Stimulated activated CD8-positive, alpha-beta memory T cell treated with anti-CD3 and anti-CD28 coated beads, Interleukin-15, amount 100 ng/mL, for 24 hours (primary cell): Measurements from ENCODE around the gene PHRF1.
"Not testable (repeated sequence)": the region's sequence is repeated elsewhere in the genome, so short reads cannot be mapped to it uniquely, and the experiment has no call there.

Source experiments
- DNase-seq: peaks from one replicate; pipeline ENCODE4 v3.0.0-alpha.2; 2020; ENCODE audit warnings: low read depth

PHRF1 gene

GRCh38 chr11:559020-559620, 17.1 kb upstream of the PHRF1 start:
- no peak for DNase-seq

- DNase-seq: no peak
Measured at GRCh38 chr11:559712-560304, 16.5 kb upstream of the PHRF1 start.

- DNase-seq: peak; percentile 93
Measured at GRCh38 chr11:560305-561147, 15.7 kb upstream of the PHRF1 start, which contains the start of the genes LMNTD2 and RASSF7. Gene LMNTD2 (minus strand): TSS chr11:560738. CDS start chr11:560716, 22 bp downstream. Gene RASSF7 (plus strand): TSS chr11:560970. CDS start chr11:561769, 799 bp downstream.

- no peak for DNase-seq
Measured at GRCh38 chr11:561148-562003, 14.9 kb upstream of the PHRF1 start.

- no peak for DNase-seq
Measured at GRCh38 chr11:562046-562645, 14.1 kb upstream of the PHRF1 start.

- no peak for DNase-seq
Measured at GRCh38 chr11:563066-563811, 13.0 kb upstream of the PHRF1 start.

GRCh38 chr11:563812-564578, 12.3 kb upstream of the PHRF1 start:
- DNase-seq: no peak

- DNase-seq: no peak
Measured at GRCh38 chr11:565921-566509, 10.3 kb upstream of the PHRF1 start.

GRCh38 chr11:567011-567628, 9.2 kb upstream of the PHRF1 start:
- DNase-seq: no peak

GRCh38 chr11:567629-568292, 8.5 kb upstream of the PHRF1 start:
- no peak for DNase-seq

GRCh38 chr11:568306-569157, 7.7 kb upstream of the PHRF1 start:
- peak; percentile 77 for DNase-seq

GRCh38 chr11:569158-569885, 6.9 kb upstream of the PHRF1 start:
- no peak for DNase-seq

GRCh38 chr11:571802-572185, 4.5 kb upstream of the PHRF1 start:
- DNase-seq: no peak

- DNase-seq: no peak
Measured at GRCh38 chr11:573146-573759, 3.0 kb upstream of the PHRF1 start.

- not testable (repeated sequence) for DNase-seq
Measured at GRCh38 chr11:574031-574570, 2.2 kb upstream of the PHRF1 start.

GRCh38 chr11:574632-575312, 1.5 kb upstream of the PHRF1 start:
- no peak for DNase-seq
